Trophoblast cell (in vitro differentiated cells and primary cell): ENCODE data around the gene SSC5D.
A peak's percentile ranks its signal among the peaks of the same experiment; 100 is the strongest.

Experiments
- DNase-seq, 2 donors: peaks; one replicate each; pipeline ENCODE4 v3.0.0-alpha.2; 2016
- H2AFZ ChIP-seq: 2 replicates; pipeline ENCODE4 v1.6.1; 2013; ENCODE audit warnings: low read length, moderate library complexity, mild to moderate bottlenecking; ENCODE audit not compliant: insufficient read depth, poor library complexity
- H2AK5ac ChIP-seq: 2 replicates; pipeline ENCODE4 v1.6.1; 2013; ENCODE audit warnings: mild to moderate bottlenecking, low read length
- H2BK120ac ChIP-seq: 2 replicates; pipeline ENCODE4 v1.6.1; 2013; ENCODE audit warnings: low read length, mild to moderate bottlenecking, moderate library complexity; ENCODE audit not compliant: insufficient read depth, poor library complexity
- H2BK12ac ChIP-seq: 2 replicates; pipeline ENCODE4 v1.6.1; 2013; ENCODE audit warnings: mild to moderate bottlenecking, low read length, moderate library complexity
- H2BK5ac ChIP-seq: 2 replicates; pipeline ENCODE4 v1.6.1; 2013; ENCODE audit warnings: low read length, low read depth, moderate library complexity, mild to moderate bottlenecking; ENCODE audit not compliant: poor library complexity
- H3K14ac ChIP-seq: 2 replicates; pipeline ENCODE4 v1.6.1; 2013; ENCODE audit warnings: mild to moderate bottlenecking, low read length
- H3K18ac ChIP-seq: 2 replicates; pipeline ENCODE4 v1.6.1; 2013; ENCODE audit warnings: mild to moderate bottlenecking, low read length
- H3K23ac ChIP-seq: 2 replicates; pipeline ENCODE4 v1.6.1; 2013; ENCODE audit warnings: low read length
- H3K27ac ChIP-seq: 2 replicates; pipeline ENCODE4 v1.5.1; 2013; ENCODE audit warnings: low read depth, mild to moderate bottlenecking, inconsistent platforms, low read length, moderate library complexity
- H3K27me3 ChIP-seq: 2 replicates; pipeline ENCODE4 v1.6.1; 2013; ENCODE audit warnings: inconsistent platforms, mild to moderate bottlenecking, low read length, moderate library complexity; ENCODE audit not compliant: insufficient read depth
- H3K36me3 ChIP-seq, 2 experiments: 1 replicate in 1 of 2; 2 replicates in 1 of 2; pipeline ENCODE4 v1.6.1; 2013; ENCODE audit warnings: low read length in 2 of 2, mild to moderate bottlenecking in 2 of 2, moderate library complexity in 1 of 2; ENCODE audit not compliant: insufficient read depth in 2 of 2, control insufficient read depth in 1 of 2
- H3K4ac ChIP-seq: 2 replicates; pipeline ENCODE4 v1.6.1; 2013; ENCODE audit warnings: low read depth, mild to moderate bottlenecking, low read length, moderate library complexity
- H3K4me1 ChIP-seq, 2 experiments: 1 replicate in 1 of 2; 2 replicates in 1 of 2; pipeline ENCODE4 v1.6.1; 2013; ENCODE audit warnings: low read length in 2 of 2, mild to moderate bottlenecking in 2 of 2, moderate library complexity in 1 of 2; ENCODE audit not compliant: insufficient read depth in 2 of 2, control insufficient read depth in 1 of 2
- H3K4me2 ChIP-seq: 2 replicates; pipeline ENCODE4 v1.6.1; 2013; ENCODE audit warnings: inconsistent platforms, mild to moderate bottlenecking, low read length, moderate library complexity
- H3K4me3 ChIP-seq: 2 replicates; pipeline ENCODE4 v1.5.1; 2013; ENCODE audit warnings: mild to moderate bottlenecking, low read depth, low read length, inconsistent platforms
- H3K79me1 ChIP-seq: one replicate; pipeline ENCODE4 v1.6.1; 2013; ENCODE audit warnings: low read length
- H3K79me2 ChIP-seq: 2 replicates; pipeline ENCODE4 v1.6.1; 2013; ENCODE audit warnings: low read length, mild to moderate bottlenecking; ENCODE audit not compliant: control insufficient read depth, insufficient read depth, poor library complexity
- H3K9ac ChIP-seq: 2 replicates; pipeline ENCODE4 v1.6.1; 2013; ENCODE audit warnings: mild to moderate bottlenecking, low read length
- H3K9me3 ChIP-seq: 2 replicates; pipeline ENCODE4 v1.6.1; 2013; ENCODE audit warnings: low read depth, mild to moderate bottlenecking, control low read depth, inconsistent platforms, low read length; ENCODE audit not compliant: insufficient read depth
- H4K12ac ChIP-seq: 2 replicates; pipeline ENCODE4 v1.6.1; 2013; ENCODE audit warnings: low read depth, mild to moderate bottlenecking, low read length, moderate library complexity
- H4K8ac ChIP-seq: 2 replicates; pipeline ENCODE4 v1.6.1; 2013; ENCODE audit warnings: low read depth, mild to moderate bottlenecking, low read length, moderate library complexity
- H4K91ac ChIP-seq: one replicate; pipeline ENCODE4 v1.6.1; 2013; ENCODE audit warnings: low read depth, mild to moderate bottlenecking, low read length, moderate library complexity
- whole genome bisulfite sequencing: extraction: QIAGEN DNeasy Blood & Tissue Kit; methylation state at CpG from one replicate; pipeline ENCODE4 v1.1.7; 2013; ENCODE audit warnings: missing lambda C conversion rate; ENCODE audit not compliant: insufficient read length, insufficient coverage; ENCODE audit errors: extremely low coverage; 5-methylcytosine and 5-hydroxymethylcytosine counted together

The SSC5D gene

DNA sequence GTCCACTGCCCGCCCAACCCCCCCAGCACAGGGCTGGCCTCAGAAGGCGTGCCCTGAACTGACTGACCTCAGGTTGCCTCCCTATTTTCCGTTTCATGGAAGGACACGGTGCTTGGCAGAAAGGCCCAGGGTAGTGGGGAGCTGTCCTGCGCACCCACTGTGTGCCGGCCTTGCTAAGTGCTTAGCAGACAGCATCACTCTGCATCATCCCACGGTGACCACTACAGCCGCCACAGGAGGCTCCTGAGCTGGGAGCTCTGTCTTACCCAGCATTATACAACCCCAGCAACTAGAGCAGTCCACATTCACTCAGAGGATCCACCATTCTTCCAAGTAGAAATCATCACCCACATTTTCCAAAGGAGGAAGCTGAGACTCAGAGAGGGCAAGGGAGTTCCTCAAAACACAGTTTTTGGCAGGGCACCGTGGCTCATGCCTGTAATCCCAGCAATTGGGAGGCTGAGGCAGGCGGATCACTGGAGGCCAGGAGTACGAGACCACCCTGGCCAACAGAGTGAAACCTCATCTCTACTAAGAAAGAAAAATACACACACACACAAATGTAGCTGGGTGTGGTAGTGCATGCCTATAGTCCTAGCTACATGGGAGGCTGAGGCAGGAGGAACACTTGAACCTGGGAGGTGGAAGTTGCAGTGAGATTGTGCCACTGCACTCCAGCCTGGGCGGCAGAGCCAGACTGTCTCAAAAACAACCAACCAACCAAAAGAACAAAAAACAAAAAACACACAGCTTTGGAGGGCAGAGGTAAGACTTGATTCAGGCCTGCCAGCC, 47.1 kb downstream of the SSC5D start:
- no CpG with 5 or more reads among the region's 12 CpGs for WGBS
- DNase-seq: peak in 1 of 2 donors; percentile 6

DNA sequence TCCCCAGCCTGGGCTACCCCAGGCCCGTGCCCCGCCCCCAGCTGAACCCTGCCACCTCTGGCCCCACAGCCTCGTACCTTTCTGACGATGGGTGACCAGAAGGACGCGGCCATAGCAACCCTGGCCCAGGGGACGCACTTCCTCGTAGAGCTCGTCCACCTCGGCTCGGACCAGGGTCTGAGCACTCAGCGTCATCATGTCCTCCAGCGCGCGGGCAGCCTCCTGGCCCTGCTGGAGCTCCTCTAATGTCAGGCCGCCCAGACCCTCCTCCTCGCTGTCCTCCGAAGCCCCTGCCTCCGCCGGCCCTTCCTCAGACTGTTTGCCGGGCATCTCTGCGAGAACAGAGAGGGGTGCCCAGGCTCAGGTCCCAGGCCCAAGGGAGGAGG, 47.7 kb downstream of the SSC5D start:
- Histone ChIP-seq H3K9me3 (no peaks in the 10 kb centered on the region), H2BK5ac (no peak overlapping the region), H4K8ac (no peak overlapping the region), H2AK5ac (no peak overlapping the region), H3K4ac (no peak overlapping the region), H2BK120ac (no peak overlapping the region), H3K4me1 (peaks cover 4 to 5% of the 10 kb centered on the region in 2 experiments), H3K36me3 (no peaks in the 10 kb centered on the region), H4K12ac (no peak overlapping the region), H3K9ac (no peak overlapping the region), H3K27ac (no peak overlapping the region), H3K23ac (no peak overlapping the region), H3K18ac (peak overlapping the region; percentile 58), H4K91ac (no peak overlapping the region), H3K79me1 (peaks cover 2% of the 10 kb centered on the region), H2AFZ (no peak overlapping the region), H3K4me2 (no peak overlapping the region), H3K27me3 (no peaks in the 10 kb centered on the region), H3K79me2 (no peaks in the 10 kb centered on the region), H3K14ac (no peak overlapping the region), H2BK12ac (no peak overlapping the region), H3K4me3 (no peak overlapping the region)
- DNase-seq: no peak
- no CpG with 5 or more reads among the region's 22 CpGs for WGBS

More for the DNA sequence above, 47.1 kb downstream of the SSC5D start:
- no peaks in the 10 kb centered on the region for H3K9me3 ChIP-seq
- peaks cover 2% of the 10 kb centered on the region for H3K79me1 ChIP-seq
- H2BK5ac ChIP-seq: no peak overlapping the region
- H3K27me3 ChIP-seq: no peaks in the 10 kb centered on the region
- no peak overlapping the region for H3K18ac ChIP-seq
- H3K4me2 ChIP-seq: no peak overlapping the region
- H3K4me1 ChIP-seq: peaks cover 4 to 5% of the 10 kb centered on the region in 2 experiments
- H3K79me2 ChIP-seq: no peaks in the 10 kb centered on the region
- no peak overlapping the region for H4K12ac ChIP-seq
- H2AK5ac ChIP-seq: no peak overlapping the region
- H3K36me3 ChIP-seq: no peaks in the 10 kb centered on the region
- no peak overlapping the region for H2BK120ac ChIP-seq
- no peak overlapping the region for H3K4me3 ChIP-seq
- no peak overlapping the region for H3K14ac ChIP-seq
- H3K4ac ChIP-seq: no peak overlapping the region
- no peak overlapping the region for H3K27ac ChIP-seq
- H3K9ac ChIP-seq: no peak overlapping the region
- no peak overlapping the region for H4K8ac ChIP-seq
- no peak overlapping the region for H2BK12ac ChIP-seq
- H4K91ac ChIP-seq: no peak overlapping the region
- no peak overlapping the region for H3K23ac ChIP-seq
- no peak overlapping the region for H2AFZ ChIP-seq

DNA sequence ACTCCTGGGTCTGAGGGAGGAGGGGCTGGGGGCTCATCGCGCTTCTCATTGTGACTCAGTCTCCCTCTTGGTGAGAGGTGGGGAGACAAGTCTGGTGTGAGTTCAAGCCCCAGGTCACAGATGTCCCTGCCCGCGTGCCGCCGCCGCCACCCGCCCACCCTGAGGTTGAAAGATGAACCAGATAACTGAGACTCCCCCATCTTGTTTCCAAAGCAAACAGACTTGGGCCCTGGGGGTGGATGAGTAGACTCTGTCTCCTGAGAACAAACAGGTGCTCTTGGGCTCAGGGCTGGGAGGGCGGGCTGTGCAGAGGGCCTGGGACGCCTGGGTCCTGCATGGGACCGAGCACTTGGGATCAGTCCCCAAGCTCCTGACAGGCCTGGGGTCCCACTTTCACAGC, 48.1 kb downstream of the SSC5D start:
- no peak overlapping the region for H2AFZ ChIP-seq
- H3K36me3 ChIP-seq: no peaks in the 10 kb centered on the region
- H3K79me1 ChIP-seq: peaks cover 2% of the 10 kb centered on the region
- H4K91ac ChIP-seq: no peak overlapping the region
- H3K4ac ChIP-seq: no peak overlapping the region
- H3K18ac ChIP-seq: no peak overlapping the region
- no peak overlapping the region for H2BK5ac ChIP-seq
- no peak overlapping the region for H3K27ac ChIP-seq
- peaks cover 4 to 5% of the 10 kb centered on the region in 2 experiments for H3K4me1 ChIP-seq
- H3K9me3 ChIP-seq: no peaks in the 10 kb centered on the region
- H3K4me2 ChIP-seq: no peak overlapping the region
- H2BK120ac ChIP-seq: no peak overlapping the region
- peak in 1 of 2 donors; percentile 37 for DNase-seq
- H2AK5ac ChIP-seq: no peak overlapping the region
- no peaks in the 10 kb centered on the region for H3K79me2 ChIP-seq
- no peak overlapping the region for H4K12ac ChIP-seq
- H2BK12ac ChIP-seq: no peak overlapping the region
- H4K8ac ChIP-seq: no peak overlapping the region
- H3K14ac ChIP-seq: no peak overlapping the region
- no peak overlapping the region for H3K4me3 ChIP-seq
- H3K23ac ChIP-seq: no peak overlapping the region
- no CpG with 5 or more reads among the region's 11 CpGs for WGBS
- H3K9ac ChIP-seq: no peak overlapping the region
- no peaks in the 10 kb centered on the region for H3K27me3 ChIP-seq

DNA sequence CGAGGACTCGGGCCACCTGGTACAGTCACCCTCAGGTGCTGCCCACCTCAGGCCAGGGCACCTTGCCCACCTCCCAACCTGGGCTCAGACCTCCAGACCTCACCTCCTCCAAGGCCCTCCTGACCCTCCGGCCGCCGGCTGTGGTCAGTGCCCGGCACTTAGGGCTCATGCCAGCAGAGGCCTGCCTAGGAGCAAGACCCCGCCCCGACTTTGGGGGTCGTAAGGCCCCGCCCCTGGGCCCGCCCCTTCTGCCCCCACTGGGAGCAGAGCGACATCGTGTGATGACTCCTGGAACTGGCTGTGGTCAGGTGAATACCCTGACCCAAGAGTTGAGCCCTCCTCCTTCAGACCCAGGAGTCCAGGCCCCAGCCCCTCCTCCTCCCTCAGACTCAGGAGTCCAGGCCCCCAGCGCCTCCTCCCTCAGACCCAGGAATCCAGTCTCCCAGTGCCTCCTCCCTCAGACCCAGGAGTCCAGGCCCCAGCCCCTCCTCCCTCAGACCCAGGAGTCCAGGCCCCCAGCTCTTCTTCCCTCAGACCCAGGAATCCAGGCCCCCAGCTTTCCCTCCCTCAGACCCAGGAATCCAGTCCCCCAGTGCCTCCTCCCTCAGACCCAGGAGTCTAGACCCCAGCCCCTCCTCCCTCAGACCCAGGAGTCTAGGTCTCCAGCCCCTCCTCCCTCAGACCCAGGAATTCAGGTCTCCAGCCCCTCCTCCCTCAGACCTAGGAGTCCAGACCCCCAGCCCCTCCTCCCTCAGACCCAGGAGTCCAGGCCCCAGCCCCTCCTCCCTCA, 48.9 kb downstream of the SSC5D start, which contains the start of gene SBK2:
Gene SBK2 (minus strand): TSS at position 183 of the 790 bp plus-strand sequence. CDS start 839 bp downstream, outside the sequence.
- H4K12ac ChIP-seq: no peak within 1 kb of the TSS
- H3K79me1 ChIP-seq: peaks cover 2% of the 10 kb centered on the region
- H3K36me3 ChIP-seq: no peaks in the 10 kb centered on the region
- H3K9me3 ChIP-seq: no peaks in the 10 kb centered on the region
- no peak within 1 kb of the TSS for H3K27ac ChIP-seq
- H4K8ac ChIP-seq: no peak within 1 kb of the TSS
- H3K79me2 ChIP-seq: no peaks in the 10 kb centered on the region
- H3K4me3 ChIP-seq: no peak within 1 kb of the TSS
- WGBS: no CpG with 5 or more reads among the region's 14 CpGs
- H4K91ac ChIP-seq: peak within 1 kb of the TSS; percentile 34
- no peak within 1 kb of the TSS for H3K9ac ChIP-seq
- no peak within 1 kb of the TSS for H3K4me2 ChIP-seq
- DNase-seq: no peak
- H3K4me1 ChIP-seq: peaks cover 4 to 5% of the 10 kb centered on the region in 2 experiments
- H2BK120ac ChIP-seq: no peak within 1 kb of the TSS
- no peak within 1 kb of the TSS for H3K23ac ChIP-seq
- no peak within 1 kb of the TSS for H3K4ac ChIP-seq
- H3K27me3 ChIP-seq: no peaks in the 10 kb centered on the region
- no peak within 1 kb of the TSS for H2BK12ac ChIP-seq
- no peak within 1 kb of the TSS for H2AFZ ChIP-seq
- no peak within 1 kb of the TSS for H2AK5ac ChIP-seq
- peak within 1 kb of the TSS; percentile 58 for H3K18ac ChIP-seq
- H2BK5ac ChIP-seq: no peak within 1 kb of the TSS
- H3K14ac ChIP-seq: no peak within 1 kb of the TSS
